DMS 273 treated with DMSO at 0.1 percent for 48 hours (cell line): ENCODE measurements around the gene WDR36.

Source experiments
- DNase-seq: peaks from one replicate; lab custom pipeline; 2025; lab: John Stamatoyannopoulos, UW

WDR36 gene

GRCh38 chr5:111106320-111106948 is 14.3 kb downstream of the WDR36 start:
- no peak for DNase-seq

- no peak for DNase-seq
These were observed 15.2 kb downstream of the WDR36 start for GRCh38 chr5:111107371-111107770.

GRCh38 chr5:111111956-111112355 is 19.8 kb downstream of the WDR36 start:
- no peak for DNase-seq

- DNase-seq, result no peak
These were observed 21.5 kb downstream of the WDR36 start for GRCh38 chr5:111113678-111114077.

- DNase-seq, result no peak
These were observed 23.1 kb downstream of the WDR36 start for GRCh38 chr5:111115229-111115628.

- DNase-seq, result no peak
These were observed 24.4 kb downstream of the WDR36 start for GRCh38 chr5:111116550-111116949.

GRCh38 chr5:111117136-111117535 is 25.0 kb downstream of the WDR36 start:
- no peak for DNase-seq

GRCh38 chr5:111119221-111119620 is 27.1 kb downstream of the WDR36 start:
- DNase-seq, result no peak

- DNase-seq, result no peak
These were observed 27.7 kb downstream of the WDR36 start for GRCh38 chr5:111119856-111120255.

GRCh38 chr5:111120911-111121310 is 28.8 kb downstream of the WDR36 start:
- DNase-seq, result no peak

GRCh38 chr5:111121926-111122325 is 29.8 kb downstream of the WDR36 start:
- no peak for DNase-seq

- DNase-seq, result no peak
These were observed 30.2 kb downstream of the WDR36 start for GRCh38 chr5:111122398-111122797.

- no peak for DNase-seq
These were observed 32.6 kb downstream of the WDR36 start for GRCh38 chr5:111124793-111125192.

GRCh38 chr5:111126896-111127295 is 34.7 kb downstream of the WDR36 start:
- DNase-seq, result no peak

- DNase-seq, result no peak
These were observed 35.5 kb downstream of the WDR36 start for GRCh38 chr5:111127453-111128195.

- no peak for DNase-seq
These were observed 37.8 kb downstream of the WDR36 start for GRCh38 chr5:111129938-111130337.

- no peak for DNase-seq
These were observed 39.2 kb downstream of the WDR36 start for GRCh38 chr5:111131356-111131755.

GRCh38 chr5:111132076-111132475 is 39.9 kb downstream of the WDR36 start:
- no peak for DNase-seq

- no peak for DNase-seq
These were observed 40.7 kb downstream of the WDR36 start for GRCh38 chr5:111132731-111133435.

GRCh38 chr5:111133436-111133751 is 41.2 kb downstream of the WDR36 start:
- DNase-seq, result no peak

- no peak for DNase-seq
These were observed 41.9 kb downstream of the WDR36 start for GRCh38 chr5:111134087-111134486.

GRCh38 chr5:111134864-111135263 is 42.7 kb downstream of the WDR36 start:
- DNase-seq, result no peak

- DNase-seq, result no peak
These were observed 43.2 kb downstream of the WDR36 start for GRCh38 chr5:111135363-111135762.
